GM12891 (cell line): ENCODE data around the gene SDK1.

Source experiments
- PAX5 ChIP-seq: IDR thresholded peaks from 2 replicates; pipeline ENCODE4 v1.6.1; 2011; ENCODE audit warnings: low read length, moderate library complexity, mild to moderate bottlenecking; ENCODE audit not compliant: insufficient read depth, severe bottlenecking
- POLR2A ChIP-seq: IDR thresholded peaks from 2 replicates; pipeline ENCODE4 v1.6.1; 2011; ENCODE audit warnings: low read depth, low read length, control low read depth
- POLR2AphosphoS5 ChIP-seq: IDR thresholded peaks from 2 replicates; pipeline ENCODE4 v1.6.1; 2011; ENCODE audit warnings: low read depth, low read length, control low read depth
- TAF1 ChIP-seq: IDR thresholded peaks from 2 replicates; pipeline ENCODE4 v1.6.1; 2011; ENCODE audit warnings: low read depth, low read length, control low read depth

- TF ChIP-seq POLR2A = no peak
- no peak for TF ChIP-seq POLR2AphosphoS5
- TF ChIP-seq TAF1 = no peak
- TF ChIP-seq PAX5 = no peak
These were observed 823.8 kb downstream of the SDK1 start for GRCh38 chr7:4124556-4125477.
